ENCODE results near the gene IRF2.
A peak's percentile ranks its signal among the peaks of the same experiment; 100 is the strongest.

The IRF2 gene

DNA sequence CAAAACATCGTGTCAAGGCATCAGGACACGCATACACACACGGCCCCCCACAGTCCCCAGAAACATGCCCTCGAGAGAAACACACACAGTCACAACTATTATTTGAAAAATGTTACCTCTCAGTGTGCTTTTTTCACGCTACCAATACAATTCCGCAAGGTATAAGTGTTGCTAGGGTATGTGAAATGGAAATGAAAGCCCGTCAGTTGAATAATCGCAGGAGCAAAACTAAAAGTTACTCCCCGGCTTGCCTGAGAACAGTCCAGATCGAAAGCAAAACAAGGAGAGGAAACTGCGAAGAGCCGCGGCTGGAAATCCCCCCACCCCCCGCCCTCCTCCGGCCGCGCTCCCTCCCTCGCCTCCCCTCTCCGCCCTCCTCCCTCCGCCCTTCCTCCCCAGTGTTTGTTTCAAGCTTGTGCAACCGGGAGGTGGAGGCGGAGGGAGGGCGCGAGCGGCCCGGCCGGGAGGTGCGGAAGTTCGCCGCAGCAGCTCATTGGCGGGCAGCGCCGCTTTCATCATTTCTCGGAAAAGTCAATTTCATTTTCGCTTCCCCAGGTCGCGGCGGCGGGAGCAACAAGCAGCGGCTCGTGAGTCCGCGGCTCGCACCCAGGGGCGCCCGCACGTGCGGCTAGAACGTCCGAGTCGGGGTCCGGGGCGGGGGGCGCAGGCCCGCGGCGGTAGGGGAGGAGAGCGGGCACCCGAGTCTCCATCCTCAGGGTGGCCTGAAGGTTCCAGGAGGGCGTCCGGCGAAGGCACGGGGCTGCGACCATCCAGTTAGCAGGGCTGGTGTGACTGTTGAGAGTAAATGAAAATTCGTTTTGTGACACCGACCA is at the start of gene IRF2:
TSS of gene IRF2 (minus strand) at position 288 of the 833 bp plus-strand sequence. CDS start 45,486 bp downstream, outside the sequence.
- Histone ChIP-seq H3K4me3 (ENCODE audit: low read depth in 1 of 2, low read length in 1 of 2) (peak within 1 kb of the TSS; percentile 96 to 100), H3K27ac (peak within 1 kb of the TSS; percentile 100), H3K9me3 (no peaks in the 10 kb centered on the region), H3K36me3 (peaks cover 9% of the 10 kb centered on the region), H3K27me3 (no peaks in the 10 kb centered on the region), H3K4me1 (ENCODE audit: control insufficient read depth in 1 of 2, insufficient read depth in 1 of 2, low read depth in 1 of 2, low read length in 1 of 2) (peaks cover 57 to 71% of the 10 kb centered on the region in 2 experiments)
- TF ChIP-seq, protein P1, sequence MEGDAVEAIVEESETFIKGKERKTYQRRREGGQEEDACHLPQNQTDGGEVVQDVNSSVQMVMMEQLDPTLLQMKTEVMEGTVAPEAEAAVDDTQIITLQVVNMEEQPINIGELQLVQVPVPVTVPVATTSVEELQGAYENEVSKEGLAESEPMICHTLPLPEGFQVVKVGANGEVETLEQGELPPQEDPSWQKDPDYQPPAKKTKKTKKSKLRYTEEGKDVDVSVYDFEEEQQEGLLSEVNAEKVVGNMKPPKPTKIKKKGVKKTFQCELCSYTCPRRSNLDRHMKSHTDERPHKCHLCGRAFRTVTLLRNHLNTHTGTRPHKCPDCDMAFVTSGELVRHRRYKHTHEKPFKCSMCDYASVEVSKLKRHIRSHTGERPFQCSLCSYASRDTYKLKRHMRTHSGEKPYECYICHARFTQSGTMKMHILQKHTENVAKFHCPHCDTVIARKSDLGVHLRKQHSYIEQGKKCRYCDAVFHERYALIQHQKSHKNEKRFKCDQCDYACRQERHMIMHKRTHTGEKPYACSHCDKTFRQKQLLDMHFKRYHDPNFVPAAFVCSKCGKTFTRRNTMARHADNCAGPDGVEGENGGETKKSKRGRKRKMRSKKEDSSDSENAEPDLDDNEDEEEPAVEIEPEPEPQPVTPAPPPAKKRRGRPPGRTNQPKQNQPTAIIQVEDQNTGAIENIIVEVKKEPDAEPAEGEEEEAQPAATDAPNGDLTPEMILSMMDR (IDR thresholded peaks at IDR 0.05), result peak; percentile 69

DNA sequence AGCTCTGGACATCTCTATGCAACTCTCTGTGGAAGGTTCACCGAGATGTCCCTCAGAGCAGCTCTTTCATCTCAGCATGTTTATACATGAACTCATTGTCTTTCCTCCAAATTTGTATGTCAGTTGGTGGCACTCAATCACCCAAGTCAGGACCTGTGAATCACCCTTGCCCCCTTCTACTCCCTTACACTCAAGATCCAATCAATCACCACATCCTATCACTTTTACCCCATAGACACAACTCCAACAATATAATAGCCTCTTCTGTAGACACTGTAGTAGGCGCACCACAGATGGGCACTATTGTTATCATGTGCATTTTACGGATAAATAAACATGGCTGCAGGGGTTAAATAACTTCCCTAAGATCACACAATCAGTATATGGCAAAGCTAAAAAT is 41.3 kb upstream of the IRF2 start:
- H3K4me3 ChIP-seq (ENCODE audit: low read depth in 1 of 2, low read length in 1 of 2), result no peak overlapping the region
- TF ChIP-seq, protein P1 (IDR thresholded peaks at IDR 0.05), result no peak

DNA sequence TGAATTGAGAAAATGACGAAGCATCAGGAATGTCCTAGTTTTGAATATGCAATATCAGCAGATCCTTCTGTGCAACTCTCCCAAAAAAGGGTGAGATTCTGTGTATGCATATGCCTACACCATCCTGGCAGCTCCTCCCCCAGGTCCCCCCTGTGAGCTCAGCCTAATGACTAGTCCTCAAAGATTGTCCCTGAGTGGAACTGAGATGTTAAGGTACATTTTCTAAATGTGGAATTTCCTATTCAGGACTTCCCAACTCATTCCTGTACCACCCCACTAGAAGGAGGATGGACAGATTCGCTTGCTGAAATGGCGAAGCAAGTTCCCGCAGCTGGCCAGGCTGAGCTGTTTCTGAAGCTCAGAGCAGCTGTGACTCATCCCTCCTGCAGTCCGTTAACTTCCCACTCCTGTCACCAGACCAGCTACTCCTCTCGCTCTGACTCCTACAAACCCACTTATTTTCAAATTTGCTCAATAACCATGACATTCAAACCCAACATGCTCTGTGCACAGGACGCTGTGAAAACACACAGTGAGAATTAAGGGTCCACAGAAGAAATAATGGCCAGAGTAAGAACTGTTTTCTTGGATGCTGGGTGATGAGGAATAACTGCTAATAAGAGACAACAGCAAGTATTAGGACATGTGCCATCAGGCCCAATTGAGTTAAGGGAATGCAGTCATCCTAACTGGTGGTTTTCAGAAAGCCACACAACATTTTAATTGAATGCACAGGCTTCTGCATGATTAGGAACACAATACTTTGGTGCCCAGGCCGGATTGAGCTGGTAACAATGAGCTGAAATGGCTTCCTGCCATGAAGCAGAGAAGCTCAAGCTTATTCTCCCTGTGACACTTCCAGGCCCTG is 40.0 kb upstream of the IRF2 start:
- peak overlapping the region; percentile 43 for H3K27ac ChIP-seq
- no peaks in the 10 kb centered on the region for H3K27me3 ChIP-seq
- TF ChIP-seq, protein P1 (IDR thresholded peaks at IDR 0.05), result no peak
- H3K4me3 ChIP-seq (ENCODE audit: low read depth in 1 of 2, low read length in 1 of 2), result no peak overlapping the region
- H3K4me1 ChIP-seq (ENCODE audit: control insufficient read depth in 1 of 2, insufficient read depth in 1 of 2, low read depth in 1 of 2, low read length in 1 of 2), result peaks cover 13 to 14% of the 10 kb centered on the region in 2 experiments
- H3K9me3 ChIP-seq, result no peaks in the 10 kb centered on the region
- no peaks in the 10 kb centered on the region for H3K36me3 ChIP-seq

More for the DNA sequence above, 41.3 kb upstream of the IRF2 start:
- Histone ChIP-seq H3K4me1 (ENCODE audit: control insufficient read depth in 1 of 2, insufficient read depth in 1 of 2, low read depth in 1 of 2, low read length in 1 of 2) (peaks cover 5 to 7% of the 10 kb centered on the region in 2 experiments), H3K36me3 (no peaks in the 10 kb centered on the region), H3K27ac (no peak overlapping the region), H3K27me3 (no peaks in the 10 kb centered on the region), H3K9me3 (no peaks in the 10 kb centered on the region)

DNA sequence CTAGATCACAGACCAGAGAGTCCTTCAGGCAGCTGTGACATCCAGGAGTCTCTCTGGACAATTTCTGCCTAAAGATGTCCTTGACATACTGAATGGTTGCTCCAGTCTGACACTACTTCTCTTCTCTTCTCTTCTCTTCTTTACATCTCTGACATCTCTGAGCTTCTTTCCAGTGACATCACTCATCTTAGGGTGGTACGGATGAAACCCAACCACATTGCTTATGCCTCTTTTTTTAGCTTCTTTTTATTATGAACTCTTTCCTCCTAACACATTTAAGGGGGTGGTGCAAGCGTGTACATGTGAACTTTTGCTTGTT is 39.4 kb upstream of the IRF2 start:
- no peaks in the 10 kb centered on the region for H3K9me3 ChIP-seq
- H3K27me3 ChIP-seq, result no peaks in the 10 kb centered on the region
- H3K27ac ChIP-seq, result no peak overlapping the region
- H3K4me3 ChIP-seq (ENCODE audit: low read depth in 1 of 2, low read length in 1 of 2), result no peak overlapping the region
- no peaks in the 10 kb centered on the region for H3K36me3 ChIP-seq
- H3K4me1 ChIP-seq (ENCODE audit: control insufficient read depth in 1 of 2, insufficient read depth in 1 of 2, low read depth in 1 of 2, low read length in 1 of 2), result peaks cover 13 to 14% of the 10 kb centered on the region in 2 experiments
- TF ChIP-seq, protein P1 (IDR thresholded peaks at IDR 0.05), result no peak

DNA sequence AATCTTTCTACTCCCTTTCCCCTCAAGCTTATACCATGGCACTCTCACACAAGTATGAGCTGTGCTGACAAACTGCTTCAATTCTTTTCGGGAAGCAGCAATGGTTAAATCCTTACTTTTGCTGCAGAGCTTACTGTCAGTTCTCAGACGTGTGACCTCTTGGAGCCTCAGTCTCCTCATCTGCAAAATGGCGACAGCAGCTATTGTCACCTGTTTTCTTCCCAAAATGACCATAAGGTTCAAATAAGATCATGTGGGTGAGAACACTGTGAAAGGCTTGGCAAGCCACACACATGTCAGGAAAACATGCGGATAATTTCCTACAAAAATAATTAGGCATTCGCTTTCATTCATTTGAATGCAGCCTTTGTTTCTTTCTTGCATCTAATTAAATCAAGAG is 36.8 kb upstream of the IRF2 start:
- H3K4me3 ChIP-seq (ENCODE audit: low read depth in 1 of 2, low read length in 1 of 2), result no peak overlapping the region

More for the DNA sequence above, 36.8 kb upstream of the IRF2 start:
- H3K4me1 ChIP-seq (ENCODE audit: control insufficient read depth in 1 of 2, insufficient read depth in 1 of 2, low read depth in 1 of 2, low read length in 1 of 2), result peaks cover 13 to 14% of the 10 kb centered on the region in 2 experiments
- TF ChIP-seq, protein P1 (IDR thresholded peaks at IDR 0.05), result no peak
- H3K36me3 ChIP-seq, result no peaks in the 10 kb centered on the region
- H3K27me3 ChIP-seq, result no peaks in the 10 kb centered on the region
- no peaks in the 10 kb centered on the region for H3K9me3 ChIP-seq
- H3K27ac ChIP-seq, result no peak overlapping the region

All from neutrophil (primary cell).